ENCODE measurements around the gene MYL12A. TPM values are rescaled to one million over a fixed set of nuclear protein-coding genes. Genes with fewer than 3 reads are reported as not detected.

MYL12A gene
- total RNA-seq (2021; fragmentation: NEBNext Ultra II Directional; extraction: Animal tissue kit (Norgen Biotek cat#: 25700)): 238 and 247 TPM in 2 replicates
- 88.4 and 188 TPM in 2 replicates for polyA plus RNA-seq (2011; rRNA removed)
- 203 TPM for polyA plus RNA-seq (2011; cell fraction: cytosol; rRNA removed)
- polyA plus RNA-seq (2011; cell fraction: nucleus; rRNA removed): 60.5 TPM
- polyA plus RNA-seq (2012, experiment 1 of 2): 198 to 308 TPM (median 222 TPM) in 4 replicates
- 81.9 TPM for polyA plus RNA-seq (2012, experiment 2 of 2)
- 348 TPM for polyA plus RNA-seq (2013, experiment 1 of 2)
- polyA plus RNA-seq (2013, experiment 2 of 2): 332 TPM
- polyA minus RNA-seq (2011; rRNA and poly(A)+ RNA removed): 151 and 173 TPM in 2 replicates
- 91.4 TPM for polyA minus RNA-seq (2011; cell fraction: cytosol; rRNA and poly(A)+ RNA removed)
- 165 TPM for polyA minus RNA-seq (2011; cell fraction: nucleus; rRNA and poly(A)+ RNA removed)
- long read RNA-seq, experiment 1, transcript MYL12A-201 (4 exons, 1,229 nt): major isoform, 206 of 317 reads
- long read RNA-seq, experiment 1, transcript MYL12A-207 (4 exons, 947 nt): minor isoform, 5 of 317 reads
- long read RNA-seq, experiment 1, partial matches to known transcripts: 67 of 317 reads
- long read RNA-seq, experiment 1, other reads (novel, unspliced or antisense): 35 of 317 reads
- long read RNA-seq, experiment 2, transcript MYL12A-201 (4 exons, 1,229 nt): major isoform, 400 of 413 reads
- long read RNA-seq, experiment 2, partial matches to known transcripts: 2 of 413 reads
- long read RNA-seq, experiment 2, other reads (novel, unspliced or antisense): 4 of 413 reads

- H2BK15ac ChIP-seq (ENCODE audit: low read length): 0 out of 2 replicates have a peak within 1 kb of the TSS, but pooled peaks have one; percentile 81
- FAIRE-seq (peak; percentile 73), DNase-seq (ENCODE audit: low read depth in 1 of 2, low spot score in 2 of 2) (peak; percentile 98)
- 1% methylated on average over 55 of the region's 65 CpGs; no CpG with 5 or more reads in 1 of the 2 experiments for WGBS, 2 experiments (ENCODE audit: extremely low coverage in 1 of 2, insufficient coverage in 1 of 2, insufficient read length in 1 of 2, insufficient replicate concordance in 2 of 2, low coverage in 1 of 2, low lambda C conversion rate in 2 of 2, missing lambda C conversion rate in 1 of 2)
- H2BK20ac ChIP-seq (ENCODE audit: low read length): peak within 1 kb of the TSS; percentile 68; the same call in 1 of the 2 replicates
- no peak within 1 kb of the TSS for H3K23ac ChIP-seq (ENCODE audit: insufficient read length)
- CTCF ChIA-PET (ENCODE audit: partially characterized antibody): interaction anchor here (0.7 to 3.0 kb wide), 11 partner anchors 9 to 338 kb away, joined by 3 to 13 read pairs (median 3); no protein-coding TSS in a partner anchor
- peak within 1 kb of the TSS; percentile 86 to 91 (median 89) for H3K4me3 ChIP-seq (ENCODE audit: extremely low read depth in 1 of 4, insufficient read depth in 2 of 4, low read depth in 3 of 4, low read length in 4 of 4)
- peak within 1 kb of the TSS; percentile 82 for H4K91ac ChIP-seq (replicated peaks; ENCODE audit: insufficient read length, low read length)
- peak within 1 kb of the TSS; percentile 92 for H3K18ac ChIP-seq (ENCODE audit: extremely low read depth, low read length)
- H2AFZ ChIP-seq (ENCODE audit: low read length): peak within 1 kb of the TSS; percentile 97; the same call in 1 of the 2 replicates
- H3K27ac ChIP-seq (ENCODE audit: low read depth, low read length): peak within 1 kb of the TSS; percentile 99
- POLR2A ChIA-PET (ENCODE audit: partially characterized antibody): interaction anchor here (0.6 to 6.3 kb wide), 31 partner anchors 9 to 591 kb away, joined by 3 to 60 read pairs (median 4); partner anchors contain the start of genes LPIN2, MYL12B, MYOM1 and SMCHD1
- peaks cover 0 to 4% (median 2%) of the 10 kb centered on the region in 4 experiments; a peak in 4 of 8 replicates for H3K36me3 ChIP-seq (ENCODE audit: control insufficient read depth in 2 of 4, insufficient read depth in 4 of 4, low read length in 3 of 4)
- H3K4me2 ChIP-seq (ENCODE audit: insufficient read depth in 1 of 2, low read depth in 2 of 2, low read length in 2 of 2): peak within 1 kb of the TSS; percentile 82 to 83
- H4K8ac ChIP-seq (ENCODE audit: extremely low read depth, insufficient read depth, low read length): peak within 1 kb of the TSS; percentile 95
- peak within 1 kb of the TSS; percentile 99 for H2BK5ac ChIP-seq (ENCODE audit: low read depth, low read length)
- H3K4ac ChIP-seq (replicated peaks; ENCODE audit: insufficient read length, low read depth, low read length): no peak within 1 kb of the TSS
- H2AK5ac ChIP-seq (ENCODE audit: low read depth, low read length): 0 out of 2 replicates have a peak within 1 kb of the TSS, but pooled peaks have one; percentile 46
- peak within 1 kb of the TSS; percentile 84 for H3K56ac ChIP-seq (replicated peaks; ENCODE audit: insufficient read length, low read depth, low read length)
- 0 out of 4 replicates have a peak, but pooled peaks cover 0 to under 1% of the 10 kb centered on the region in 2 experiments for H3K9me3 ChIP-seq (ENCODE audit: insufficient read depth in 2 of 2, low read depth in 1 of 2, low read length in 1 of 2)
- peaks cover 7% of the 10 kb centered on the region; the same call in 1 of the 2 replicates for H3K23me2 ChIP-seq (ENCODE audit: low read depth, low read length)
- peak within 1 kb of the TSS; percentile 99 for H4K5ac ChIP-seq (ENCODE audit: insufficient read length, low read depth, low read length)
- H3K79me2 ChIP-seq (ENCODE audit: control insufficient read depth in 1 of 2, insufficient read depth in 2 of 2, low read length in 2 of 2): peaks cover 8 to 48% of the 10 kb centered on the region in 2 experiments; a peak in 3 of 4 replicates
- H3K9ac ChIP-seq (replicated peaks in 1 of 4; ENCODE audit: extremely low read depth in 1 of 4, low read depth in 3 of 4, low read length in 3 of 4): peak within 1 kb of the TSS; percentile 93 to 99 (median 98)
- H2BK12ac ChIP-seq (ENCODE audit: low read depth, low read length): peak within 1 kb of the TSS; percentile 94
- H2BK120ac ChIP-seq (replicated peaks; ENCODE audit: low read depth, low read length): no peak within 1 kb of the TSS
- H3K27me3 ChIP-seq (replicated peaks in 1 of 4; ENCODE audit: control insufficient read depth in 3 of 4, extremely low read depth in 1 of 4, insufficient read depth in 3 of 4, low read length in 3 of 4): no peaks in the 10 kb centered on the region
- no peak within 1 kb of the TSS for H3K14ac ChIP-seq (ENCODE audit: insufficient read length)
- peaks cover 0 to 9% (median 1%) of the 10 kb centered on the region in 4 experiments; a peak in 2 of 7 replicates for H3K4me1 ChIP-seq (replicated peaks in 1 of 4; ENCODE audit: control insufficient read depth in 3 of 4, insufficient read depth in 4 of 4, low read length in 3 of 4)
- H3K79me1 ChIP-seq (ENCODE audit: low read depth, low read length): no peaks in the 10 kb centered on the region
- peaks cover 4 to 10% of the 10 kb centered on the region in 2 experiments for H4K20me1 ChIP-seq (replicated peaks in 1 of 2; ENCODE audit: control insufficient read depth in 1 of 2, insufficient read depth in 2 of 2, low read length in 2 of 2)
- TF ChIP-seq RNF2 (IDR thresholded peaks at IDR 0.05; ENCODE audit: borderline replicate concordance, low read depth, low read length, missing control alignments, poor library complexity, severe bottlenecking): no peak
- TF ChIP-seq, protein P1, sequence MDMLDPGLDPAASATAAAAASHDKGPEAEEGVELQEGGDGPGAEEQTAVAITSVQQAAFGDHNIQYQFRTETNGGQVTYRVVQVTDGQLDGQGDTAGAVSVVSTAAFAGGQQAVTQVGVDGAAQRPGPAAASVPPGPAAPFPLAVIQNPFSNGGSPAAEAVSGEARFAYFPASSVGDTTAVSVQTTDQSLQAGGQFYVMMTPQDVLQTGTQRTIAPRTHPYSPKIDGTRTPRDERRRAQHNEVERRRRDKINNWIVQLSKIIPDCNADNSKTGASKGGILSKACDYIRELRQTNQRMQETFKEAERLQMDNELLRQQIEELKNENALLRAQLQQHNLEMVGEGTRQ (IDR thresholded peaks at IDR 0.05; ENCODE audit: low read length): peak; percentile 97
- peak; percentile 83 for TF ChIP-seq SP1 (IDR thresholded peaks at IDR 0.05; ENCODE audit: low read depth, low read length)
- no peak for TF ChIP-seq KDM1A (IDR thresholded peaks at IDR 0.05; ENCODE audit: borderline replicate concordance, low read length)
- peak; percentile 99 for TF ChIP-seq TEAD4 (IDR thresholded peaks at IDR 0.05; ENCODE audit: low read depth, low read length)
These were observed at the start of gene MYL12A for GRCh38 chr18:3247240-3248061. TSS of gene MYL12A (plus strand) at chr18:3247801. CDS start at chr18:3253248, 5,447 bp downstream.
